HT1080 (cell line): ENCODE results near the gene TTC39C. TPM values are rescaled to one million over a fixed set of nuclear protein-coding genes. Genes with fewer than 3 reads are reported as not detected.
"Not testable (repeated sequence)": the region's sequence is repeated elsewhere in the genome, so short reads cannot be mapped to it uniquely, and the experiment has no call there.

ENCODE experiments used
- DNase-seq: peaks from one replicate; pipeline ENCODE4 v3.0.0-alpha.2; 2015; ENCODE audit warnings: low read depth
- total RNA-seq: library from RNA; depleted of rRNA; stranded (reverse); fragments of >200 nt; shearing (Covaris generic); gene quantifications from 2 replicates; pipeline ENCODE4 v1.2.3, GENCODE V29; 2014

TTC39C gene
- total RNA-seq, 1 experiment from 2014 or later: 20.4 TPM

DNA sequence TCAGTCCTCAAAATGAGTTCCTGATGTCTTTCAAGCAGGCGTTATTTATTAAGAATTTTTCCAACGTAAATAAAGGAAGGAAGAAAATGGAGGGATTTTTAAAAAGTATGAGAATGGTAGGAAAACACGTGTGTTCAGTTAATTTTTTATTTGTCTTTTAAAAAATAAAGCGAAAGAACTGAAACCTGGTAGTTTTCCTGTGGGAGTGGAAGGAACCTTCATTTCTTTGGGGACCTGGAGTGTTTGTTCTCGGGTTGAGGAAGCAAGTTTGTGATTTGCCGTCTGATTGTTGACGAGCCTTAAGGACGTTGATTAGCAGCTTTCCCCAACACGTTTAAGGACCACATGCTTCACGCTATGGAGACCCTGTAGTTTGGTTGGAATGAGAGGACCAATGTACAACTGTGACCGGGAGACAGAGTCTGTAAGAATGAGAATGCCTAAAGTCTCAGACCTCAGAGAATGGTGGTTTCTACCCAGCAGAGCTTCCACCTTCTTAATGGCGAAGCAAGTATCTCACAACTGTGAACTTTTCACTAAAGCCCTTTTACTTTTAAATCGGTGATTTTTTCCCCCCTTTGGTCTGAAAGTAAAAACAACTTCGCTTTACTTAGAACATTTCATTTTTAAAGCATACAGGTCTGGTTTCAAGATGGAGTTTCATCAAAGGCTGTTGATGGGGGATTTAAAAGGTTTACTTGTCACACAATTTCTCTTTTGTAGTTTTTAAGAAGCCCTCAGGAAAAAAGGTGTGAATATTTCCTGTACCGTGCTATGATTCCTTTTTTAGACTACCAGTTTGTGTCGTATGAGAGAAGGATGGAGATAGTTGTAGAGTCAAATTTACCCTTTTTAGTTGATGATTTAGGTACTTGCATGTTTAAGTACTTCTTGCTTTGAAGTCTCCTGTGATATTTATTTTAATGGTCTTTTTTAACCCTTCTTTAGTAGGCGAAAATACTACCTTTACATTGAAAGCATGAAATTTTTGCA lies 1.4 kb downstream of the TTC39C start:
- DNase-seq: no peak

GRCh38 chr18:24016643-24017042 lies 2.1 kb downstream of the TTC39C start:
- peak; percentile 46 for DNase-seq

- no peak for DNase-seq
Measured at GRCh38 chr18:24018299-24018886, 3.8 kb downstream of the TTC39C start.

- DNase-seq: no peak
Measured at GRCh38 chr18:24019641-24020331, 5.2 kb downstream of the TTC39C start.

GRCh38 chr18:24021505-24021904 lies 7.0 kb downstream of the TTC39C start:
- no peak for DNase-seq

GRCh38 chr18:24022161-24022560 lies 7.6 kb downstream of the TTC39C start:
- peak; percentile 44 for DNase-seq

DNA sequence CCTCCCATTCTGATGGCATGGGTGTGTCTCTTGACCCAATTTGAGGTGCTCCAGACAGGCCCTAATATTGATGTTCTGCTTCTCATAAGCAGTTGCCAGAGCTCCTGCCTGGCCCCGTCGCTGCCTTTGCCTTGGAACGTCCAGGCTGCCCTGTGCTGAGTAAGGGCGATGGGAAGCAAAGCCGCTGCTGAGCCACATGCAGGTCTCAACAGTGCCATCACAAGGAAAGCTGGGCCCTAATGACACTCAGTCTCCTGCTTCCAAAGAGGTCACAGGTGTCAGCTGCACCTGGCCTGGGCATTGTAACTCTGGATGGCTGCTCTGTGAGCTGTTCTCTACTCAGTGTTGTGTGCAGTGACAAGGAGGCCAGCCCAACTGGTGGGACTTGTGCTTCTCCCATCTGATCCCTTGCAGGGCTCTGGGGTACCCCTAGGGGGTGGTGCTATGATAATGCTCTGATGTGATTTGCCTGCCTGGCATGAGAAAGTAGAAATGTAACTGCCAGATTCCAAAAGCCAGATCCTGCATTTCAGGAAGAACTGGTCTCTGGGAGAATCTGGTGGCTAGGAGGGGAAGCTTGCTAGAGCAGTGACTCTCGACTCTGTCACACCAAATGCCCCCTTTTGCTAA lies 8.7 kb downstream of the TTC39C start:
- no peak for DNase-seq

GRCh38 chr18:24024425-24024824 lies 9.9 kb downstream of the TTC39C start:
- DNase-seq: no peak

GRCh38 chr18:24026457-24026856 lies 11.9 kb downstream of the TTC39C start:
- no peak for DNase-seq

DNA sequence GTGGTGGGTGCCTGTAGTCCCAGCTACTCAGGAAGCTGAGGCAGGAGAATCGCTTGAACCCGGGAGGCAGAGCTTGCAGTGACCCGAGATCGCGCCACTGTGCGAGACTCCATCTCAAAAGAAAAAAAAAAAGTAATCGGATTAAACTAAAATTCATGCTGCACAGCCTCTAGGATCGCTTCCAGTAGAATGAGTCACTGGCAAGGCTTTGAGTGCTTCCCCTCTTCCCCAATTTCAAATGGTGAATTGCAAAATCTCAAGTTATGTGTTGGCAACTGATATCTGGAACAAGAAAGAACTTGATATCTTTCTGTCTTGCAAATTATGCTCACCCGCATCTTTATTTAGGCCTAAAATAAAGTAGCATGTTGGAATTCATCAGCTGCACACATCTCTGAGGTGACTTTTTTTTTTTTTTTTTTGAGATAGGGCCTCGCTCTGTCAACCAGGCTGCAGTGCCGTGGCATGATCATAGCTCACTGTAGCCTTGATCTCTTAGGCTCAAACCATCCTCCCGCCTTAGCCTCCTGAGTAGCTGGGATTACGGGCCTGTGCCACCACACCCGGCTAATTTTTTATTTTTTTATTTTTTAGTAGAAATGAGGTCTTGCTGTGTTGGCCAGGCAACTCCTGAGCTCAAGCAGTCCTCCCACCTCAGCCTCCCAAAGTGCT lies 12.7 kb downstream of the TTC39C start:
- DNase-seq: peak; percentile 46

DNA sequence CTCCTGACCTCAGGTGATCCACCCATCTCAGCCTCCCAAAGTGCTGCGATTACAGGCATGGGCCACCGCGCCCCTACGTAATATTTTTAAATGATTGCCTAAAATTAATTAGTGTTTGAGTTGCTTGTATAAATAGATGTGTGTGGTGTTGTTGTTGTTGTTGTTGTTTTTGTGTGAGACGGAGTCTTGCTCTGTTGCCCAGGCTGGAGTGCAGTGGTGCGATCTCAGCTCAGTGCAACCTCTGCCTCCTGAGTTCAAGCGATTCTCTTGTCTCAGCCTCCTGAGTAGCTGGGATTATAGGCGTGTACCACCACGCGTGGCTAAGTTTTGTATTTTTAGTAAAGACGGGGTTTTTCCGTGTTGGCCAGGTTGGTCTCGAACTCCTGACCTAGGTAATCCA lies 14.4 kb downstream of the TTC39C start:
- DNase-seq: not testable (repeated sequence)

- DNase-seq: no peak
Measured at GRCh38 chr18:24031318-24031717, 16.8 kb downstream of the TTC39C start.

- no peak for DNase-seq
Measured at GRCh38 chr18:24031916-24032315, 17.4 kb downstream of the TTC39C start.

- DNase-seq: no peak
Measured at GRCh38 chr18:24033641-24034412, 19.3 kb downstream of the TTC39C start.

- DNase-seq: no peak
Measured at GRCh38 chr18:24035316-24035715, 20.8 kb downstream of the TTC39C start.

GRCh38 chr18:24039671-24040070 lies 25.1 kb downstream of the TTC39C start:
- no peak for DNase-seq

GRCh38 chr18:24041691-24042090 lies 27.1 kb downstream of the TTC39C start:
- no peak for DNase-seq

DNA sequence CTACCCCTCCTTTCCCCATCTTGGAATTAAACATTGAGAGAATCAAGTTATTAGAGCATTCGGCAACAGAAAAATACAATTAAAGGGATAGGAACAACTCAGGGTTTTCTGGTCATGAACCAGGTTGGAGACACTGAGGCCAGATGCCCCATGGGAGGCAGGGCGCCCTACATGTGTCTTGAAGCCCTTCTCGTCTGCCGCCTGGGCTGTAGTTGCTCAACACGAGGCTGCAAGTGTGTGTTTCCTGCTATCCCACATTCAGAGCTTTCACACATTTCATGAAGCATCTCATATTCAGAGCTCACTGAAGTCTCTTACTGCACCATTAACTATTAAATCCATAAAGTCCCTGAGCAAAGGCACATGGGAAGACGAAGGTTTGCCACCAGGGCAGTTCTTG lies 28.8 kb downstream of the TTC39C start:
- DNase-seq: no peak

DNA sequence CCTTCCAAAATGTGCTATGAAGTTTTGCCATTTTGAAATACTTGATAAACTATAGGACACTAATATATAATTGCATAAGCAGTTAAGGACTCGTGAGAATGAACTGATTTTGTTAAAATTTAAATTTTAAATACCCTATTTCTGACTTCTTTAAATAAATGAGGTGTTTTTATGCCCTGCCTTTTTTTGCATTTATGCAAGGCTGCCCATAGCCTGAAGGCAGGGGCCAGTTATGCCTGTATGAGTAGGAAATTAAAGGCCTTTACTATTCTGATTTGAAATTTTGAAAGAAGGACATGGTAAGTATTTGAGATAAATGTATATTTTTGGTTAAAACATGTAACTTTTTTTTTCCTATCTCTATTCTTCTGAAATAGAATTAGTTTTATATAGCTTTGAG lies 33.7 kb downstream of the TTC39C start:
- DNase-seq: no peak

DNA sequence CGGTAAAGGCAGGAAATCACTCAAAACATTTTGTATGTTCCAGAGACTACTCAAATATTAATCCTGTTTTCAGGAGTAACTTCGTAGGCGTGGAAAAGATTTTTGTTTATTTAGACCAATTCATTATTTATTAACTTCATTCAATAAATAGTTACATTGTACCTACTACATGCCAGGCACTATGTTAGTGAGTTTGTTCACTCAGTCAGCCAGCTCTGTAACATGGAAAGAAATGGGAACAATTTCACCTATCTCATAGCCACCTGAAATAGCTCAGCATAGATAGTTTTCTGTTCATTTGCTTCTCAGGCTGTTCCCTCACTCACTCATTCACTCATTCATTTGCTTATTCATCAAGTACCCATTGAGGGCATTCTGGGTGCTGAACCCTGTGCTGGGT lies 34.6 kb downstream of the TTC39C start:
- DNase-seq: no peak
